Measurements from ENCODE around the gene TULP3.

Gene TULP3

DNA sequence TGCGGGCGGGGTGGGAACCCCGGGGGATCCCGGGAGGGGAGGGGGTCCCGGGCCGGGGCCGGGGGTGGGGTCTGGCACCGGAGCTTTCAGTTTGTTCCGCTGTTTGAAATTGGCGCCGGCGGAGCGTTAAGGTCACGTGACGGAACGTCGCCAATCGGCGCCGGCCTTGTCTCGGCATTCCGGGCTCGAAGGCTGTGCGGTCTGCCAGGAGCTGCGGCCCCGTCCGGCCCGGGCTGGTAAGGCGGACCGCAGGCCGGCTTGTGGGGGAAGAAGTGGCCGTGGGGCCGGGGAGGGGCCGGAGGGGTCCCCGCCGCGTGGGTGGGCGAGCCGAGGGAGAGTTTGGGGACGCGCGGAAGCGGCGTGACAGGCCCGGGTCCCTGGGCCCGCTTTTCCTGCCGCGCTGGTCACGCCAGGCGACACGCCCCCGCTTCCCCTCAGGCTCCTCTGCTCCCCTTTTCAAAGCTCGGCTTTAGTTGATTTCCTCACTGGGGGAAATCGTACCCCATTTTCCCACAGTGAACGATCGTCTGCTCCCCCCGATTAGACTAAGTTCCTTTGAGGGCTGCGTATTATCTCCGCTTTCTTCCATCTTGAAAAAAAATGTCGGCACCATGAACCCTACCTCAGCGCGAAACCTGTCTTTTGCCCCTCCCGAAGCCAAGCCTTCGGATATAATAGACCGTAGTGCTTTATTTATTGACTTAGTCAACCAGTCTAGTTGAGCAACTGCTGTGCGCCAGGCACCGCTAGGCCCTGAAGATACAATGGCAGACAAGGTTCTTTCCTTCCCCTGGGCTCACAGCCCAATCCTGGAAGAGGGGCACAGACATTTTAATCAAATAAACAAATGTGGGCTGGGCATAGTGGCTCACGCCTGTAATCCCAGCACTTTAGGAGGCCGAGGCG, 13.4 kb upstream of the TULP3 start, which contains the start of the genes FOXM1 and RHNO1:
Gene FOXM1, minus strand, starts transcription at position 128 of the 906 bp plus-strand sequence. CDS start 2,696 bp downstream, outside the sequence.
Gene RHNO1, plus strand, starts transcription at position 177 of the 906 bp plus-strand sequence. CDS start 8,144 bp downstream, outside the sequence.
- peak; percentile 90 for DNase-seq

DNA sequence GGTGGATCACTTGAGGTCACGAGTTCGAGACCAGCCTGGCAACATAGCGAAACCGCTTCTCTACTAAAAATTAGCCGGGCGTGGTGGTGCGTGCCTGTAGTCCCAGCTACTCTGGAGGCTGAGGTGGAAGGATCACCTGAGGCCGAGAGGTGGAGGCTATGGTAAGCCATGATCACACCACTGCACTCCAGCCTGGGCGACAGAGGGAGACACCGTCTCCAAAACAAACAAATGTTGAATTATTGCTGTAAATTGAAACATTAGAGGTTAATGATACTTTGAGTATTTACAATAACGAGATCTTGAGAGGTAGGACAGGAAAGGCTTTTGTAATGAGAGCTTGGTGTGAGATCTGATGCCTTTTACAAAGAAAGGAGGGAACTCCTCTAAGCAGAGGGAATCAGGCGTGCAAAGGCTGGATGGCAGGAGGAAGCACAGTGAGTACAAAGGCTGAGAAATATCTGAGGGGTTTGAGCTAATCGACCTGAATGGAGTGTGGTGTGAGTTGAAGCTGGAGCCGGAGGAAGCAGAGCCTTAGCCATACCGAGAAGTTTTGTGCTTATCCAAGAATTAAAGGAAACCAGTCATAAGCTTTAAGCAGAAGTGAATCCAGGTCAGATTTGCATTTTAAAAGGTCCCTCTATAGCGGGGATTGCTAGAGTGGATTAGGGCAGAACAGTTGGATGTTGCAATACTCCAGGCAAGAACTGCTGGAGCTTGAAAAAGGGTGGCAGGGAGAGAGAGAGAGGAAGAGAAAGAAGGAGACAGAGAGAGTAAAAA, 12.5 kb upstream of the TULP3 start:
- DNase-seq: peak; percentile 54

GRCh38 chr12:2879853-2880252, 10.8 kb upstream of the TULP3 start:
- no peak for DNase-seq

DNA sequence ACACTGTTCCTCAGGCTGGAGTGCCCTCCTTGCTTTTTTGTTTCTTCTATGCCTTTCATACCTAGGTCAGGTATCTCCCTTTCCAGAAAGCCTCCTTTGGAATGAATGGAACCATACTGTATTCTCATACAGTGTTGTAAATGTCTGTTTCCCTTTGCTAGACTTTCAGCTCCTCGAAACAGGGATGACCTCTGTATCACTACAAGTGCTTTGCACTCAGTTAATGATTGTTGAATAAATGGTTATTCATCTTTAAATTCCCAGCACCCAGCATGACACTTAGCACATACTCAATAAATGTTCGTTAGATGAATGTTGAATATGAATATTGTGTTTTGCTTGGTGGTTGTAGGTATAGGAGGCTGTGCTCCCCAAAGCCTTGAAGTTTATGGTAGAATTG, 5.9 kb upstream of the TULP3 start:
- no peak for DNase-seq

- no peak for DNase-seq
Measured at GRCh38 chr12:2886768-2887450, 3.8 kb upstream of the TULP3 start.

GRCh38 chr12:2890001-2890387, 697 bp upstream of the TULP3 start:
- DNase-seq: no peak

GRCh38 chr12:2891240-2892053, 756 bp downstream of the TULP3 start:
- peak; percentile 59 for DNase-seq

DNA sequence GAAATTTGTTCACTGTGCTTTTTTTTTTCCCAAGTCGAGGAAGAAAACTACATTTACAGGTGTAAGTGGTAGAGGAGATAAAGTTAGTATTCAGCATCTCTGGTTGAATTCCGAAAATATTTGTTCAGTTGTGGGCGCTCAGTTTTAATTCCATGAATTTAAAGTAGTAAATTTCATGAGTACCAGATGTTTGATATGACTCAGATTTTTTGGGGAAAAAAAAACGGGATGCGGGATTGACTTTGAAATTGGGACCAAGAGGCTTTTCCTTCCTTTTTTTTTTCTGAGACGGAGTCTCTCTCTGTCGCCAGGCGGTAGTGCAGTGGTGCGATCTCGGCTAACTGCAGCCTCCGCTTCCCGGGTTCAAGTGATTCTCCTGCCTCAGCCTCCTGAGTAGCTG, 1.6 kb downstream of the TULP3 start:
- no peak for DNase-seq

- no peak for DNase-seq
Measured at GRCh38 chr12:2893007-2893406, 2.3 kb downstream of the TULP3 start.

- DNase-seq: no peak
Measured at GRCh38 chr12:2895051-2895451, 4.4 kb downstream of the TULP3 start.

DNA sequence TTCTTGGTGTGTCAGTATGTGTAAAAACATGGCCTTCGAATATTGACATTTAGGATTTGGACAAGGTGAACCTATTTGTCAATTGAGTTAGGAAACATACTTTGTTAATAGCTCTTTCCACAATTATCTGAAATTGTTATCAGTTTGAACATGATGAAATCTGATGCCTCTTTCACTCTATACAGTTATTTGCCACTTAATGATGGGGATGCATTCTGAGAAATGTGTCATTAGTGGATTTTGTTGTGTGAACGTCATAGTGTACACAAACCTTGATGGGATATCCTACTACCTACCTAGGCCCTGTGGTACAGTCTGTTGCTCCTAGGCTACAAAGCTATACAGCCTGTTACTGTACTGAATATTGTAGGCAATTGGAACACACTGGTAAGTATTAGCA, 4.8 kb downstream of the TULP3 start:
- DNase-seq: no peak

- DNase-seq: no peak
Measured at GRCh38 chr12:2897418-2897817, 6.7 kb downstream of the TULP3 start.

- DNase-seq: no peak
Measured at GRCh38 chr12:2900642-2901041, 10.0 kb downstream of the TULP3 start.

GRCh38 chr12:2902272-2902880, 11.7 kb downstream of the TULP3 start:
- DNase-seq: peak; percentile 59

DNA sequence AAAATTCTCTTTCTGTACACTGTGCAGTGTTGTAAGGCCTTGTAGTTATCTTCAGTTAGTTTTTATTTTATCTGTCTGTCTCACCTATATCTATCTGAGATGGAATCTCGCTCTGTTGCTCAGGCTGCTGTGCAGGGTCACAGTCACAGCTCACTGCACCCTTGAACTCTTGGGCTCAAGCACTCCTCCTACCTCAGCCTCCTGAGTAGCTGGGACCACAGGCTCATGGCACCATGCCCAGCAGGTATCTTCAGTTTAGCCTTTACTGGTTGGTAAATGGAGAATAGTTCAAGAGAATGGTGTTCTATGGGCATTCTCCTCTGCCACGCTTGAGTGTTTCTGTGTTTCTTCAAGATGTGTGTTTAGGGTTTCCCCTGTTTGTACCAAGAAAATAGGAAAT, 13.6 kb downstream of the TULP3 start:
- DNase-seq: no peak

DNA sequence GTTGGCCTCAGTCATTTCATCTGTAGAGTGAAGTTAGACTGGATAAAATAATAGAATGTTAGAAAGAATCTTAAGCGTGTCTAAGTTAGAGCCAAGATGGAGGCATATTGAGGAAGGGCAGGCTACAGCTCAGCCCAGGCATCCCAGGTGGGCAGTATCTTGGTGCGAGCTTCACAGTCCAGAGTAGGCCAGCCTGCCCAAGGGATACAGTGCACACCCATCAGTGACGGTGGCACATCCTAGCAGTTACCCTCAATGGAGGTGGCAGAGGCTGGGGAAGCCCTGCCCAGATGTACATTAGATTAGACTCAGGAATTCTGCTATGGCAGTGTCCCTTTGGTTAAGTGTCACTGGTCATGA, 21.5 kb downstream of the TULP3 start:
- no peak for DNase-seq

GRCh38 chr12:2919249-2919648, 28.6 kb downstream of the TULP3 start:
- no peak for DNase-seq

- DNase-seq: no peak
Measured at GRCh38 chr12:2922329-2922728, 31.6 kb downstream of the TULP3 start.

DNA sequence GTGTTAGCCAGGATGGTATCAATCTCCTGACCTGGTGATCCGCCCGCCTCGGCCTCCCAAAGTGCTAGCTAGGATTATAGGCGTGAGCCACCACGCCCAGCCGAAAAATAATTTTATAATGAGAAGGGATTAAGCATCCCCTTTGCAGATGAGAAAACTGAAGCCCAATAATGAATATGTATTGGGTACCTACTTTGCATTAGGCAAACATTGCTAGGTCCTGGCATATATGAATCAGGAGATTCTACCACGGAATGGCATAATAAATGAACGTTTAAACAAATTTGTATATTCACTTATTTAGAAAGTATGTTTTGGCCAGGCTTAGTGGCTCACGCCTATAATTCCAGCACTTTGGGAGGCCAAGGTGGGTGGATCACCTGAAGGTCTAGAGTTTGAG, 32.4 kb downstream of the TULP3 start:
- DNase-seq: no peak

DNA sequence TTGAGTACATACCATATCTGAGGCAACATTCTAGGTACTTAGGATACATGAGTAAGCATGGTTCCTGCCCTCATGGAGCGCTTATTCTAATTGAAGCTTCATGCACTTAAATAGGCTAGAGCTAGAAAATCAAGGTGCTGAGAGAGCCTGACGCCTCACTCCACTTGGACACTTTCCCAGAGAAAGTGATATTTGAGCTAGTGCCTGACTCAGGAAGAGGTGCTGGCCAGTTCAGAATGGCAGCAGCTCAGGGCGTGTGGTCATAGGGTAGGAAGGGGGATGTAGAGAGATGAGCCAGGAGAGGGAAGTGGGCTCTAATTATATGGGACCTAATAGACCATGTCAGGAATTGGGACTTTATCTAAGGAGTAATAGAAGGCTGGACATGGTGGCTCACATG, 33.3 kb downstream of the TULP3 start:
- no peak for DNase-seq

- no peak for DNase-seq
Measured at GRCh38 chr12:2925322-2925995, 34.8 kb downstream of the TULP3 start.

Data from NCI-H345 (cell line).